ENCODE results near the gene ADISSP. TPM values are rescaled to one million over a fixed set of nuclear protein-coding genes. Genes with fewer than 3 reads are reported as not detected.

ADISSP gene
- total and polyA plus RNA-seq, 2 donors (not counting 3 experiments of a cell fraction or from before 2014, with no cell fraction given): 55.0 to 67.5 TPM

- H3K79me2 ChIP-seq (ENCODE audit: control insufficient read depth, insufficient read depth, low read length): no peaks in the 10 kb centered on the region
- no peaks in the 10 kb centered on the region for H3K27me3 ChIP-seq (ENCODE audit: control insufficient read depth in 2 of 2, insufficient read depth in 2 of 2, low read length in 2 of 2)
- TF ChIP-seq, protein P1, sequence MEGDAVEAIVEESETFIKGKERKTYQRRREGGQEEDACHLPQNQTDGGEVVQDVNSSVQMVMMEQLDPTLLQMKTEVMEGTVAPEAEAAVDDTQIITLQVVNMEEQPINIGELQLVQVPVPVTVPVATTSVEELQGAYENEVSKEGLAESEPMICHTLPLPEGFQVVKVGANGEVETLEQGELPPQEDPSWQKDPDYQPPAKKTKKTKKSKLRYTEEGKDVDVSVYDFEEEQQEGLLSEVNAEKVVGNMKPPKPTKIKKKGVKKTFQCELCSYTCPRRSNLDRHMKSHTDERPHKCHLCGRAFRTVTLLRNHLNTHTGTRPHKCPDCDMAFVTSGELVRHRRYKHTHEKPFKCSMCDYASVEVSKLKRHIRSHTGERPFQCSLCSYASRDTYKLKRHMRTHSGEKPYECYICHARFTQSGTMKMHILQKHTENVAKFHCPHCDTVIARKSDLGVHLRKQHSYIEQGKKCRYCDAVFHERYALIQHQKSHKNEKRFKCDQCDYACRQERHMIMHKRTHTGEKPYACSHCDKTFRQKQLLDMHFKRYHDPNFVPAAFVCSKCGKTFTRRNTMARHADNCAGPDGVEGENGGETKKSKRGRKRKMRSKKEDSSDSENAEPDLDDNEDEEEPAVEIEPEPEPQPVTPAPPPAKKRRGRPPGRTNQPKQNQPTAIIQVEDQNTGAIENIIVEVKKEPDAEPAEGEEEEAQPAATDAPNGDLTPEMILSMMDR (IDR thresholded peaks at IDR 0.05; ENCODE audit: extremely low read depth in 1 of 2, insufficient read depth in 1 of 2, low read depth in 1 of 2, low read length in 2 of 2): no peak
- TF ChIP-seq MAX (IDR thresholded peaks at IDR 0.05; ENCODE audit: insufficient read depth, insufficient read length): no peak
- no peak for TF ChIP-seq FOS (IDR thresholded peaks at IDR 0.05; ENCODE audit: borderline replicate concordance, insufficient read depth, low read length)
- TF ChIP-seq JUN (IDR thresholded peaks at IDR 0.05; ENCODE audit: borderline replicate concordance, insufficient read depth, insufficient read length, low read depth): no peak
- no peak for TF ChIP-seq POLR2AphosphoS5 (IDR thresholded peaks at IDR 0.05; ENCODE audit: insufficient read depth, low read depth, low read length)
- no peak for TF ChIP-seq MYC (IDR thresholded peaks at IDR 0.05; ENCODE audit: low read depth, low read length)
- TF ChIP-seq GATA2 (IDR thresholded peaks at IDR 0.05; ENCODE audit: insufficient read depth, insufficient read length, low read depth, low read length): no peak
- TF ChIP-seq EZH2 (IDR thresholded peaks at IDR 0.05; ENCODE audit: borderline replicate concordance, low read depth, low read length, severe bottlenecking): no peak
- TF ChIP-seq POLR2A (IDR thresholded peaks at IDR 0.05; ENCODE audit: low read depth, low read length): no peak
- H3K9me3 ChIP-seq (replicated peaks; ENCODE audit: control insufficient read depth, insufficient read depth, low read length): no peaks in the 10 kb centered on the region
- DNase-seq (ENCODE audit: low read depth, low spot score) (no peak), FAIRE-seq (no peak)
- no peak overlapping the region for H3K27ac ChIP-seq (ENCODE audit: insufficient read depth, low read depth, low read length)
- H4K20me1 ChIP-seq (replicated peaks; ENCODE audit: control insufficient read depth, extremely low read depth, insufficient read depth, low read length): no peaks in the 10 kb centered on the region
- no peaks in the 10 kb centered on the region for H3K9me1 ChIP-seq (replicated peaks; ENCODE audit: control insufficient read depth, extremely low read depth, insufficient read depth, low read length)
- no peak overlapping the region for H3K9ac ChIP-seq (replicated peaks; ENCODE audit: extremely low read depth, insufficient read depth, low read length)
- H3K36me3 ChIP-seq (ENCODE audit: control insufficient read depth in 2 of 2, extremely low read depth in 1 of 2, insufficient read depth in 2 of 2, low read length in 2 of 2): peaks cover 0 to 12% of the 10 kb centered on the region in 2 experiments
- intact Hi-C loops (cut with micrococcal nuclease) (no loop called here), dilution Hi-C loops (cut with MboI; ENCODE audit: extremely low pct_ligation_motif_present, low sequenced_read_pairs) (no loop called here)
- H3K4me1 ChIP-seq (ENCODE audit: control insufficient read depth, extremely low read depth, insufficient read depth, low read length): no peaks in the 10 kb centered on the region
- BruUV-seq (replicated peaks): no TSS peak
- no peak overlapping the region for H2AFZ ChIP-seq (ENCODE audit: low read depth, low read length)
- no peak overlapping the region for H3K4me2 ChIP-seq (ENCODE audit: insufficient read depth, low read length)
- ChIA-PET CTCF (interaction anchor here (0.6 to 5.7 kb wide), 8 partner anchors 11 to 764 kb away, joined by 4 to 76 read pairs (median 6); partner anchors contain the start of genes ADISSP, CENPB and SPEF1), POLR2A (no interaction called here)
- no peak overlapping the region for H3K4me3 ChIP-seq (replicated peaks in 1 of 3; ENCODE audit: insufficient read depth in 1 of 3, low read depth in 1 of 3, low read length in 3 of 3)
Measured at GRCh38 chr20:3755269-3755668, 12.3 kb downstream of the ADISSP start.

Measured in endothelial cell of umbilical vein (primary cell).